Skin epidermis (tissue), 12 donors: ENCODE results near the gene ABCA5.
"Not testable (repeated sequence)": the region's sequence is repeated elsewhere in the genome, so short reads cannot be mapped to it uniquely, and the experiment has no call there.

Source experiments
- H3K27ac ChIP-seq, 21 experiments: fragments of 200-600 bp; sonication (generic) in 11 of 21; one replicate each; pipeline ENCODE4 v1.5.0; 2020; ENCODE audit warnings: mild to moderate bottlenecking in 3 of 21, inconsistent platforms in 2 of 21, moderate library complexity in 2 of 21
- H3K4me3 ChIP-seq, 7 experiments: fragments of 200-600 bp; sonication (generic) in 2 of 7; one replicate each; pipeline ENCODE4 v1.5.0; 2020; ENCODE audit warnings: inconsistent platforms in 2 of 7, mild to moderate bottlenecking in 2 of 7, moderate library complexity in 1 of 7

Gene ABCA5

GRCh38 chr17:69326377-69327059, 415 bp downstream of the ABCA5 start:
- Histone ChIP-seq H3K4me3 (peak overlapping the region; percentile 58 to 98 (median 81)), H3K27ac (peak overlapping the region; percentile 76 to 96 (median 89))

- H3K27ac ChIP-seq: peak overlapping the region in 17 of 21 experiments; percentile 76 to 96 (median 89)
These were observed 1.2 kb downstream of the ABCA5 start for GRCh38 chr17:69325518-69326376.

GRCh38 chr17:69323806-69324205, 3.1 kb downstream of the ABCA5 start:
- Histone ChIP-seq H3K27ac (no peak overlapping the region), H3K4me3 (no peak overlapping the region)

More at GRCh38 chr17:69325518-69326376, 1.2 kb downstream of the ABCA5 start:
- H3K4me3 ChIP-seq: peak overlapping the region; percentile 58 to 98 (median 81)

- Histone ChIP-seq H3K4me3 (no peak overlapping the region), H3K27ac (no peak overlapping the region)
These were observed 6.1 kb downstream of the ABCA5 start for GRCh38 chr17:69320908-69321238.

- Histone ChIP-seq H3K4me3 (no peak overlapping the region), H3K27ac (no peak overlapping the region)
These were observed 6.6 kb downstream of the ABCA5 start for GRCh38 chr17:69320210-69320907.

- H3K4me3 ChIP-seq: no peak overlapping the region
- no peak overlapping the region for H3K27ac ChIP-seq
These were observed 9.3 kb downstream of the ABCA5 start for GRCh38 chr17:69317625-69318024.

GRCh38 chr17:69314246-69315065, 12.5 kb downstream of the ABCA5 start:
- H3K27ac ChIP-seq: no peak overlapping the region

GRCh38 chr17:69305177-69305576, 21.8 kb downstream of the ABCA5 start:
- Histone ChIP-seq H3K4me3 (no peak overlapping the region), H3K27ac (no peak overlapping the region)

More at GRCh38 chr17:69314246-69315065, 12.5 kb downstream of the ABCA5 start:
- H3K4me3 ChIP-seq: no peak overlapping the region

GRCh38 chr17:69302682-69303081, 24.3 kb downstream of the ABCA5 start:
- Histone ChIP-seq H3K27ac (no peak overlapping the region), H3K4me3 (no peak overlapping the region)

- Histone ChIP-seq H3K4me3 (no peak overlapping the region), H3K27ac (no peak overlapping the region)
These were observed 26.7 kb downstream of the ABCA5 start for GRCh38 chr17:69300222-69300621.

- not testable (repeated sequence) for H3K27ac ChIP-seq, H3K4me3 ChIP-seq
These were observed 28.7 kb downstream of the ABCA5 start for GRCh38 chr17:69298120-69298722.

- Histone ChIP-seq H3K4me3 (no peak overlapping the region), H3K27ac (no peak overlapping the region)
These were observed 39.8 kb downstream of the ABCA5 start for GRCh38 chr17:69287168-69287567.

- Histone ChIP-seq H3K4me3 (no peak overlapping the region), H3K27ac (no peak overlapping the region)
These were observed 40.7 kb downstream of the ABCA5 start for GRCh38 chr17:69286257-69286656.

GRCh38 chr17:69284646-69285045, 42.3 kb downstream of the ABCA5 start:
- no peak overlapping the region for H3K4me3 ChIP-seq

GRCh38 chr17:69282002-69282401, 44.9 kb downstream of the ABCA5 start:
- no peak overlapping the region for H3K4me3 ChIP-seq

More at GRCh38 chr17:69284646-69285045, 42.3 kb downstream of the ABCA5 start:
- H3K27ac ChIP-seq: no peak overlapping the region

GRCh38 chr17:69276279-69276678, 50.7 kb downstream of the ABCA5 start:
- not testable (repeated sequence) for H3K4me3 ChIP-seq, H3K27ac ChIP-seq

More at GRCh38 chr17:69282002-69282401, 44.9 kb downstream of the ABCA5 start:
- H3K27ac ChIP-seq: no peak overlapping the region

- no peak overlapping the region for H3K4me3 ChIP-seq
- no peak overlapping the region for H3K27ac ChIP-seq
These were observed 51.2 kb downstream of the ABCA5 start for GRCh38 chr17:69275751-69276150.

GRCh38 chr17:69271023-69271422, 55.9 kb downstream of the ABCA5 start:
- Histone ChIP-seq H3K4me3 (no peak overlapping the region), H3K27ac (no peak overlapping the region)
